H9 (cell line): ENCODE measurements around the gene DLG2. TPM values are rescaled to one million over a fixed set of nuclear protein-coding genes. Genes with fewer than 3 reads are reported as not detected.

Source experiments
- DNase-seq: peaks from one replicate; pipeline ENCODE4 v3.0.0-alpha.2; 2017
- H2AFZ ChIP-seq: one replicate; pipeline ENCODE4 v1.6.1; 2013; ENCODE audit warnings: mild to moderate bottlenecking, low read length, control low read depth, moderate library complexity
- H2AK5ac ChIP-seq: 2 replicates; pipeline ENCODE4 v1.6.1; 2013; ENCODE audit warnings: low read length, control low read depth, mixed read lengths; ENCODE audit not compliant: insufficient read length
- H2BK120ac ChIP-seq: one replicate; pipeline ENCODE4 v1.6.1; 2013; ENCODE audit warnings: low read depth, mild to moderate bottlenecking, low read length, control low read depth, inconsistent platforms; ENCODE audit not compliant: poor library complexity, severe bottlenecking
- H2BK12ac ChIP-seq: 2 replicates; pipeline ENCODE4 v1.6.1; 2013; ENCODE audit warnings: low read length, control low read depth, mixed read lengths, low read depth; ENCODE audit not compliant: insufficient read length
- H2BK15ac ChIP-seq: 2 replicates; pipeline ENCODE4 v1.6.1; 2013; ENCODE audit warnings: low read depth, low read length, control low read depth
- H2BK20ac ChIP-seq: one replicate; pipeline ENCODE4 v1.6.1; 2013; ENCODE audit warnings: low read depth, mild to moderate bottlenecking, low read length, control low read depth, inconsistent platforms; ENCODE audit not compliant: poor library complexity, severe bottlenecking
- H2BK5ac ChIP-seq: 2 replicates; pipeline ENCODE4 v1.6.1; 2013; ENCODE audit warnings: low read length, control low read depth, mixed read lengths; ENCODE audit not compliant: insufficient read length
- H3K14ac ChIP-seq: 2 replicates; pipeline ENCODE4 v1.6.1; 2013; ENCODE audit warnings: low read length, control low read depth; ENCODE audit not compliant: insufficient read depth
- H3K18ac ChIP-seq: 2 replicates; pipeline ENCODE4 v1.6.1; 2013; ENCODE audit warnings: low read depth, mild to moderate bottlenecking, mixed read lengths, low read length, control low read depth; ENCODE audit not compliant: insufficient read length
- H3K23ac ChIP-seq: 2 replicates; pipeline ENCODE4 v1.6.1; 2013; ENCODE audit warnings: low read length, control low read depth, mixed read lengths, low read depth; ENCODE audit not compliant: insufficient read length
- H3K23me2 ChIP-seq: 2 replicates; pipeline ENCODE4 v1.6.1; 2013; ENCODE audit warnings: low read depth, mild to moderate bottlenecking, mixed read lengths, low read length, control low read depth; ENCODE audit not compliant: insufficient read length, poor library complexity, severe bottlenecking
- H3K27ac ChIP-seq: 2 replicates; pipeline ENCODE4 v1.5.1; 2013; ENCODE audit warnings: low read length, control low read depth, mixed read lengths, low read depth; ENCODE audit not compliant: insufficient read length
- H3K27me3 ChIP-seq: 2 replicates; pipeline ENCODE4 v1.6.1; 2013; ENCODE audit warnings: low read length, control low read depth, inconsistent platforms; ENCODE audit not compliant: insufficient read depth
- H3K4ac ChIP-seq: 2 replicates; pipeline ENCODE4 v1.6.1; 2013; ENCODE audit warnings: low read depth, mild to moderate bottlenecking, control low read depth, inconsistent platforms, low read length, moderate library complexity
- H3K4me1 ChIP-seq: 2 replicates; pipeline ENCODE4 v1.6.1; 2013; ENCODE audit warnings: low read length, control low read depth, inconsistent platforms; ENCODE audit not compliant: insufficient read depth
- H3K4me2 ChIP-seq: 2 replicates; pipeline ENCODE4 v1.6.1; 2013; ENCODE audit warnings: low read length, control low read depth, mixed read lengths; ENCODE audit not compliant: insufficient read length, insufficient read depth
- H3K56ac ChIP-seq: 2 replicates; pipeline ENCODE4 v1.6.1; 2013; ENCODE audit warnings: low read depth, mild to moderate bottlenecking, mixed read lengths, low read length, control low read depth; ENCODE audit not compliant: insufficient read length
- H3K79me1 ChIP-seq: 2 replicates; pipeline ENCODE4 v1.6.1; 2013; ENCODE audit warnings: low read depth, mild to moderate bottlenecking, moderate library complexity, low read length, control low read depth, inconsistent platforms; ENCODE audit not compliant: insufficient read depth, poor library complexity, severe bottlenecking
- H3K79me2 ChIP-seq: 2 replicates; pipeline ENCODE4 v1.6.1; 2013; ENCODE audit warnings: low read length, control low read depth, inconsistent platforms; ENCODE audit not compliant: insufficient read depth
- H3K9ac ChIP-seq: 2 replicates; pipeline ENCODE4 v1.6.1; 2013; ENCODE audit warnings: low read length, control low read depth, mixed read lengths; ENCODE audit not compliant: insufficient read length; ENCODE audit errors: extremely low read depth
- H3K9me3 ChIP-seq: one replicate; pipeline ENCODE4 v1.6.1; 2013; ENCODE audit warnings: low read depth, low read length, inconsistent platforms; ENCODE audit not compliant: control insufficient read depth
- H3T11ph ChIP-seq: one replicate; pipeline ENCODE4 v1.6.1; 2013; ENCODE audit warnings: mild to moderate bottlenecking, low read length, control low read depth, inconsistent platforms
- H4K20me1 ChIP-seq: one replicate; pipeline ENCODE4 v1.6.1; 2013; ENCODE audit not compliant: control insufficient read depth, insufficient read length, insufficient read depth
- H4K5ac ChIP-seq: 2 replicates; pipeline ENCODE4 v1.6.1; 2013; ENCODE audit warnings: low read depth, mild to moderate bottlenecking, mixed read lengths, low read length, control low read depth; ENCODE audit not compliant: insufficient read length
- H4K8ac ChIP-seq: replicated peaks from 2 replicates; pipeline ENCODE4 v1.6.1; 2013; ENCODE audit warnings: low read length, control low read depth, mixed read lengths, low read depth; ENCODE audit not compliant: insufficient read length
- H4K91ac ChIP-seq: 2 replicates; pipeline ENCODE4 v1.6.1; 2013; ENCODE audit warnings: low read depth, mild to moderate bottlenecking, moderate library complexity, mixed read lengths, low read length, control low read depth; ENCODE audit not compliant: insufficient read length
- H3K27ac Mint-ChIP-seq, 3 experiments: 2 replicates in 2 of 3; 3 replicates in 1 of 3; pipeline ENCODE4 v1.8.0; 2020 to 2021; ENCODE audit warnings: mixed read lengths in 3 of 3, mild to moderate bottlenecking in 1 of 3, moderate library complexity in 1 of 3
- H3K27me3 Mint-ChIP-seq: 2 replicates; pipeline ENCODE4 v1.8.0; 2021; ENCODE audit warnings: low read depth, mild to moderate bottlenecking, moderate library complexity, mixed read lengths
- H3K36me3 Mint-ChIP-seq, 3 experiments: 2 replicates in 2 of 3; 3 replicates in 1 of 3; pipeline ENCODE4 v1.8.0; 2020 to 2021; ENCODE audit warnings: low read depth in 3 of 3, mixed read lengths in 3 of 3; ENCODE audit not compliant: insufficient read depth in 1 of 3
- H3K4me1 Mint-ChIP-seq, 2 experiments: 2 replicates each; pipeline ENCODE4 v1.8.0; 2020; ENCODE audit warnings: mixed read lengths in 2 of 2
- H3K4me3 Mint-ChIP-seq, 2 experiments: 2 replicates in 1 of 2; 3 replicates in 1 of 2; pipeline ENCODE4 v1.8.0; 2020 to 2021; ENCODE audit warnings: mild to moderate bottlenecking in 2 of 2, mixed read lengths in 2 of 2, moderate library complexity in 1 of 2
- H3K9me3 Mint-ChIP-seq, 2 experiments: 2 replicates in 1 of 2; 3 replicates in 1 of 2; pipeline ENCODE4 v1.8.0; 2020; ENCODE audit warnings: mild to moderate bottlenecking in 2 of 2, mixed read lengths in 2 of 2, moderate library complexity in 1 of 2
- whole genome bisulfite sequencing: extraction: QIAGEN DNeasy Blood & Tissue Kit; methylation state at CpG from one replicate; pipeline ENCODE4 v1.1.7; 2013; ENCODE audit warnings: missing lambda C conversion rate, low lambda C conversion rate, mixed read lengths; ENCODE audit not compliant: insufficient read length; ENCODE audit errors: extremely low coverage; 5-methylcytosine and 5-hydroxymethylcytosine counted together
- total RNA-seq: library from RNA; stranded (reverse); gene quantifications from 2 replicates; pipeline ENCODE4 v1.2.1, GENCODE V29; 2021
- TF ChIP-seq, protein P1 (sequence below): fragments of 200-600 bp; sonication (generic); conservative IDR thresholded peaks from 3 replicates; pipeline ENCODE4 v1.8.0; 2021; ENCODE audit warnings: antibody characterized with exemption, mild to moderate bottlenecking

Gene DLG2
- total RNA-seq, 1 experiment from 2014 or later, result 8.0 TPM

DNA sequence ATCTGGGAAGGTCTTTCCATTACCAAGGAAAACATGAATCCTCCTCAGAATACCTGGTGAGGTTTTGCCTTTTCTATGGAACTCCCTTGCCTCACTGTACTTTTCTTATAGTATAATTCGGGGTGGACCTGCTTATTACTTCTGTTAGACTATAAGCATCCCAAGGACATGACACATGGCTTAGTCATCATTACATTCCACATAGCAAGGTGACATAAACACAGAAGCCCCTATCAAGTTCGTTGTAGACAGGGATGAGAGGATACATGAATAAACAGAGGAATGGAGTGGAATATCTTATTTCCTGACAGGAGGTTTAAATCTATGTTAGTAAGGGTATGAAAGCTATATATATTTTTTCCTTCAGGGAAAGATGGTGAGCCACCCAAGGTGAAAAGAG is 1808.8 kb downstream of the DLG2 start:
- Histone ChIP-seq H3K9me3 (no peaks in the 10 kb centered on the region), H3K18ac (no peak overlapping the region), H2BK120ac (no peak overlapping the region), H3K27me3 (no peaks in the 10 kb centered on the region), H2BK15ac (no peak overlapping the region), H3K4me1 (no peaks in the 10 kb centered on the region), H3K23me2 (no peaks in the 10 kb centered on the region), H2AK5ac (no peak overlapping the region), H3K79me2 (no peaks in the 10 kb centered on the region), H2BK20ac (no peak overlapping the region), H4K5ac (no peak overlapping the region), H3K79me1 (no peaks in the 10 kb centered on the region), H3K4me2 (no peak overlapping the region), H2AFZ (no peak overlapping the region), H3K4ac (no peak overlapping the region), H2BK5ac (no peak overlapping the region), H3K56ac (no peak overlapping the region), H4K91ac (no peak overlapping the region), H3K9ac (no peak overlapping the region), H4K20me1 (no peaks in the 10 kb centered on the region), H3K14ac (no peak overlapping the region), H4K8ac (no peak overlapping the region), H3T11ph (no peak overlapping the region), H2BK12ac (no peak overlapping the region), H3K23ac (no peak overlapping the region), H3K27ac (no peak overlapping the region)
- DNase-seq, result no peak
- no CpG with 5 or more reads among the region's 2 CpGs for WGBS
- no peaks in the 10 kb centered on the region for H3K4me1 Mint-ChIP-seq
- H3K9me3 Mint-ChIP-seq, result no peaks in the 10 kb centered on the region
- no peaks in the 10 kb centered on the region for H3K27me3 Mint-ChIP-seq
- no peak overlapping the region for H3K27ac Mint-ChIP-seq
- TF ChIP-seq, protein P1, sequence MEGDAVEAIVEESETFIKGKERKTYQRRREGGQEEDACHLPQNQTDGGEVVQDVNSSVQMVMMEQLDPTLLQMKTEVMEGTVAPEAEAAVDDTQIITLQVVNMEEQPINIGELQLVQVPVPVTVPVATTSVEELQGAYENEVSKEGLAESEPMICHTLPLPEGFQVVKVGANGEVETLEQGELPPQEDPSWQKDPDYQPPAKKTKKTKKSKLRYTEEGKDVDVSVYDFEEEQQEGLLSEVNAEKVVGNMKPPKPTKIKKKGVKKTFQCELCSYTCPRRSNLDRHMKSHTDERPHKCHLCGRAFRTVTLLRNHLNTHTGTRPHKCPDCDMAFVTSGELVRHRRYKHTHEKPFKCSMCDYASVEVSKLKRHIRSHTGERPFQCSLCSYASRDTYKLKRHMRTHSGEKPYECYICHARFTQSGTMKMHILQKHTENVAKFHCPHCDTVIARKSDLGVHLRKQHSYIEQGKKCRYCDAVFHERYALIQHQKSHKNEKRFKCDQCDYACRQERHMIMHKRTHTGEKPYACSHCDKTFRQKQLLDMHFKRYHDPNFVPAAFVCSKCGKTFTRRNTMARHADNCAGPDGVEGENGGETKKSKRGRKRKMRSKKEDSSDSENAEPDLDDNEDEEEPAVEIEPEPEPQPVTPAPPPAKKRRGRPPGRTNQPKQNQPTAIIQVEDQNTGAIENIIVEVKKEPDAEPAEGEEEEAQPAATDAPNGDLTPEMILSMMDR, result no peak
- no peak overlapping the region for H3K4me3 Mint-ChIP-seq
- no peaks in the 10 kb centered on the region for H3K36me3 Mint-ChIP-seq
